HG02970 (cell line): ENCODE measurements around the gene CALY.
"Not testable (repeated sequence)": the region's sequence is repeated elsewhere in the genome, so short reads cannot be mapped to it uniquely, and the experiment has no call there.

Experiments
- ATAC-seq: cut with Tn5 transposase; IDR thresholded peaks from one replicate; pipeline ENCODE4 v1.9.1; 2021; ENCODE audit warnings: mild to moderate bottlenecking, moderate library complexity, moderate number of reproducible peaks; ENCODE audit not compliant: unreplicated experiment, low FRiP score

CALY gene

GRCh38 chr10:133334503-133335245, 2.0 kb downstream of the CALY start:
- no peak for ATAC-seq

- no peak for ATAC-seq
These were observed 3.6 kb downstream of the CALY start for GRCh38 chr10:133332936-133333699.

GRCh38 chr10:133329491-133330202, 7.0 kb downstream of the CALY start:
- ATAC-seq: no peak

GRCh38 chr10:133328358-133329343, 8.0 kb downstream of the CALY start:
- no peak for ATAC-seq

GRCh38 chr10:133327651-133328357, 8.9 kb downstream of the CALY start:
- no peak for ATAC-seq

- ATAC-seq: no peak
These were observed 9.7 kb downstream of the CALY start for GRCh38 chr10:133326745-133327650.

- ATAC-seq: no peak
These were observed 10.5 kb downstream of the CALY start for GRCh38 chr10:133326223-133326551.

GRCh38 chr10:133325440-133326222, 11.1 kb downstream of the CALY start:
- ATAC-seq: no peak

- ATAC-seq: no peak
These were observed 11.8 kb downstream of the CALY start for GRCh38 chr10:133324857-133325260.

- no peak for ATAC-seq
These were observed 12.4 kb downstream of the CALY start for GRCh38 chr10:133324198-133324792.

GRCh38 chr10:133322064-133322709, 14.5 kb downstream of the CALY start:
- ATAC-seq: not testable (repeated sequence)

GRCh38 chr10:133320852-133321422, 15.8 kb downstream of the CALY start:
- not testable (repeated sequence) for ATAC-seq

GRCh38 chr10:133318494-133319127, 18.1 kb downstream of the CALY start:
- no peak for ATAC-seq

- ATAC-seq: no peak
These were observed 20.0 kb downstream of the CALY start for GRCh38 chr10:133316732-133317131.

- ATAC-seq: no peak
These were observed 20.4 kb downstream of the CALY start for GRCh38 chr10:133316266-133316665.

GRCh38 chr10:133315847-133316246, 20.8 kb downstream of the CALY start:
- no peak for ATAC-seq
